A172 (cell line): ENCODE results near the gene BBIP1. TPM values are rescaled to one million over a fixed set of nuclear protein-coding genes. Genes with fewer than 3 reads are reported as not detected.

ENCODE experiments used
- DNase-seq: peaks from one replicate; pipeline ENCODE4 v3.0.0-alpha.2; 2015; ENCODE audit warnings: low spot score
- total RNA-seq: library from RNA; depleted of rRNA; stranded (reverse); fragments of >200 nt; shearing (Covaris generic); gene quantifications from 2 replicates; pipeline ENCODE4 v1.2.3, GENCODE V29; 2014

The BBIP1 gene
- total RNA-seq, 1 experiment from 2014 or later, result 76.2 TPM

GRCh38 chr10:110863956-110864355 is 55.0 kb downstream of the BBIP1 start:
- DNase-seq, result no peak

- DNase-seq, result no peak
Observed at GRCh38 chr10:110863361-110863760, 55.6 kb downstream of the BBIP1 start.

- no peak for DNase-seq
Observed at GRCh38 chr10:110862961-110863360, 56.0 kb downstream of the BBIP1 start.

- no peak for DNase-seq
Observed at GRCh38 chr10:110861930-110862649, 56.9 kb downstream of the BBIP1 start.

- no peak for DNase-seq
Observed at GRCh38 chr10:110861476-110861875, 57.5 kb downstream of the BBIP1 start.

GRCh38 chr10:110860576-110861241 is 58.3 kb downstream of the BBIP1 start:
- DNase-seq, result no peak

- no peak for DNase-seq
Observed at GRCh38 chr10:110859973-110860376, 59.0 kb downstream of the BBIP1 start.

GRCh38 chr10:110859206-110859972 is 59.6 kb downstream of the BBIP1 start:
- no peak for DNase-seq

GRCh38 chr10:110858297-110858934 is 60.6 kb downstream of the BBIP1 start:
- DNase-seq, result no peak

- DNase-seq, result no peak
Observed at GRCh38 chr10:110857265-110858171, 61.5 kb downstream of the BBIP1 start.

GRCh38 chr10:110853921-110854605 is 64.9 kb downstream of the BBIP1 start:
- no peak for DNase-seq

- no peak for DNase-seq
Observed at GRCh38 chr10:110852947-110853346, 66.0 kb downstream of the BBIP1 start.

GRCh38 chr10:110852255-110852896 is 66.6 kb downstream of the BBIP1 start:
- DNase-seq, result peak; percentile 27

- no peak for DNase-seq
Observed at GRCh38 chr10:110851020-110851612, 67.9 kb downstream of the BBIP1 start.

- DNase-seq, result no peak
Observed at GRCh38 chr10:110850099-110850498, 68.9 kb downstream of the BBIP1 start.
